Osteocyte (in vitro differentiated cells): Measurements from ENCODE around the gene TF. TPM values are rescaled to one million over a fixed set of nuclear protein-coding genes. Genes with fewer than 3 reads are reported as not detected.

ENCODE experiments used
- DNase-seq: peaks from one replicate; pipeline ENCODE4 v3.0.0; 2021; ENCODE audit warnings: mixed read lengths; ENCODE audit not compliant: unreplicated experiment; ENCODE audit errors: extremely low spot score
- H3K27ac Mint-ChIP-seq: one replicate; pipeline ENCODE4 v1.8.0; 2021; ENCODE audit warnings: mild to moderate bottlenecking, mixed read lengths; ENCODE audit not compliant: unreplicated experiment
- H3K27me3 Mint-ChIP-seq: one replicate; pipeline ENCODE4 v1.8.0; 2021; ENCODE audit warnings: mixed read lengths; ENCODE audit not compliant: unreplicated experiment
- H3K36me3 Mint-ChIP-seq: one replicate; pipeline ENCODE4 v1.8.0; 2021; ENCODE audit warnings: mixed read lengths; ENCODE audit not compliant: unreplicated experiment
- H3K4me1 Mint-ChIP-seq: one replicate; pipeline ENCODE4 v1.8.0; 2021; ENCODE audit warnings: mixed read lengths; ENCODE audit not compliant: unreplicated experiment
- H3K4me3 Mint-ChIP-seq: one replicate; pipeline ENCODE4 v1.8.0; 2021; ENCODE audit warnings: mild to moderate bottlenecking, moderate library complexity, mixed read lengths; ENCODE audit not compliant: unreplicated experiment
- H3K9me3 Mint-ChIP-seq: one replicate; pipeline ENCODE4 v1.8.0; 2021; ENCODE audit warnings: mixed read lengths; ENCODE audit not compliant: unreplicated experiment
- total RNA-seq: library from RNA; stranded (reverse); gene quantifications from 2 replicates; pipeline ENCODE4 v1.2.1, GENCODE V29; 2021
- TF ChIP-seq, protein P1 (sequence below): fragments of 200-600 bp; sonication (generic); IDR thresholded peaks from 2 replicates; pipeline ENCODE4 v1.5.0; 2021; ENCODE audit warnings: antibody characterized with exemption, mild to moderate bottlenecking, moderate library complexity

The TF gene
- total RNA-seq, 1 donor from 2014 or later, result 2.0 TPM

GRCh38 chr3:133746712-133747066 is 496 bp downstream of the TF start:
- Mint-ChIP-seq H3K36me3 (no peaks in the 10 kb centered on the region), H3K27me3 (peaks cover 18% of the 10 kb centered on the region), H3K4me3 (no peak overlapping the region), H3K27ac (no peak overlapping the region), H3K4me1 (peaks cover 16% of the 10 kb centered on the region), H3K9me3 (no peaks in the 10 kb centered on the region)
- TF ChIP-seq, protein P1, sequence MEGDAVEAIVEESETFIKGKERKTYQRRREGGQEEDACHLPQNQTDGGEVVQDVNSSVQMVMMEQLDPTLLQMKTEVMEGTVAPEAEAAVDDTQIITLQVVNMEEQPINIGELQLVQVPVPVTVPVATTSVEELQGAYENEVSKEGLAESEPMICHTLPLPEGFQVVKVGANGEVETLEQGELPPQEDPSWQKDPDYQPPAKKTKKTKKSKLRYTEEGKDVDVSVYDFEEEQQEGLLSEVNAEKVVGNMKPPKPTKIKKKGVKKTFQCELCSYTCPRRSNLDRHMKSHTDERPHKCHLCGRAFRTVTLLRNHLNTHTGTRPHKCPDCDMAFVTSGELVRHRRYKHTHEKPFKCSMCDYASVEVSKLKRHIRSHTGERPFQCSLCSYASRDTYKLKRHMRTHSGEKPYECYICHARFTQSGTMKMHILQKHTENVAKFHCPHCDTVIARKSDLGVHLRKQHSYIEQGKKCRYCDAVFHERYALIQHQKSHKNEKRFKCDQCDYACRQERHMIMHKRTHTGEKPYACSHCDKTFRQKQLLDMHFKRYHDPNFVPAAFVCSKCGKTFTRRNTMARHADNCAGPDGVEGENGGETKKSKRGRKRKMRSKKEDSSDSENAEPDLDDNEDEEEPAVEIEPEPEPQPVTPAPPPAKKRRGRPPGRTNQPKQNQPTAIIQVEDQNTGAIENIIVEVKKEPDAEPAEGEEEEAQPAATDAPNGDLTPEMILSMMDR, result no peak
- no peak for DNase-seq

GRCh38 chr3:133747373-133747772 is 1.2 kb downstream of the TF start:
- Mint-ChIP-seq H3K27ac (no peak overlapping the region), H3K36me3 (no peaks in the 10 kb centered on the region), H3K4me1 (peaks cover 11% of the 10 kb centered on the region), H3K9me3 (no peaks in the 10 kb centered on the region), H3K27me3 (peaks cover 12% of the 10 kb centered on the region), H3K4me3 (no peak overlapping the region)
- DNase-seq, result no peak
- TF ChIP-seq, protein P1, result no peak

GRCh38 chr3:133747907-133748639 is 1.9 kb downstream of the TF start:
- H3K9me3 Mint-ChIP-seq, result no peaks in the 10 kb centered on the region
- peaks cover 16% of the 10 kb centered on the region for H3K27me3 Mint-ChIP-seq
- no peaks in the 10 kb centered on the region for H3K36me3 Mint-ChIP-seq
- no peak for DNase-seq
- no peak overlapping the region for H3K27ac Mint-ChIP-seq
- TF ChIP-seq, protein P1, result no peak
- H3K4me3 Mint-ChIP-seq, result no peak overlapping the region
- peaks cover 4% of the 10 kb centered on the region for H3K4me1 Mint-ChIP-seq

DNA sequence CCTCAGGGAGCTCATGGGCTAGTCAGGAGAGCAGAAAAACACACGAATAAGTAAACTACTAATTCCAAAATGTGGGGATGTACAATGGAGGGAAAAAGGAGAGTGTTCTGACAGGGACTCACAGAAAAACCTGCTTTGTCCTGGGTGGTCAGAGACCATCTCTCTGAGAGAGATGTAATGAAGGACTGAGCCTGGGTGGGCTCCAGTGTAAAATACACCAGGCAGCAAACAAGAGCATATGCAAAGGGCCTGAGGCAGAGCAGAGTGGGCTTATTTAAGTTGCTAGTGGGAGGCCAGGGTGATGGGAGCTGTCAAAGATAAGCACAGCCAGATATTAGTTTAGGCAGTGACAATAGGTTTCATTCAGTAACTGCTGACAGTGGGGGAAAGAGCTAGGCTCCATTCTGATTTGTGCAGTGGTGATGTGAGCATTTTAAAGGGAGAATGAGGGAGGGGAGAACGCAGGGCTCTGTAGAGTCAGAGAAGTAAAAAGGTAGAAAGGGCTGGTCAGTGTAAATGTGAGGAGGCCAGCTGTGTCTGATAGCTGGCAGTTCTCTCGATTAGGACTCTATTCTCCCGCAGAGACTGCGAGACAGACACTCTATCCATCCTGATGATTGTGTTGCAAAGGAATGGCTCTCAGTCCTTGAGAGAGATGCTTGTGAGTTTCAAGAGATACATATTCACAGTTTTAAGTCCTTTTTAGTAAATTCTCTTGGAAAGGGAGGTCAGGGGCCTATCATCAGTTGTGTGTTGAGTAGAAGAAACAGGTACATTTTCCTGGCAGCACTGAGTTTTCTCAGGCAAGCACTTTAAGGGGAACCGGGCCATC is 3.5 kb downstream of the TF start:
- no peaks in the 10 kb centered on the region for H3K36me3 Mint-ChIP-seq
- no peaks in the 10 kb centered on the region for H3K9me3 Mint-ChIP-seq
- DNase-seq, result no peak
- H3K27me3 Mint-ChIP-seq, result peaks cover 16% of the 10 kb centered on the region
- H3K4me1 Mint-ChIP-seq, result no peaks in the 10 kb centered on the region
- no peak overlapping the region for H3K4me3 Mint-ChIP-seq
- H3K27ac Mint-ChIP-seq, result no peak overlapping the region
- TF ChIP-seq, protein P1, result no peak

GRCh38 chr3:133750259-133750656 is 4.1 kb downstream of the TF start:
- Mint-ChIP-seq H3K4me1 (no peaks in the 10 kb centered on the region), H3K9me3 (no peaks in the 10 kb centered on the region), H3K27me3 (peaks cover 16% of the 10 kb centered on the region), H3K27ac (no peak overlapping the region), H3K4me3 (no peak overlapping the region), H3K36me3 (no peaks in the 10 kb centered on the region)
- TF ChIP-seq, protein P1, result no peak
- DNase-seq, result no peak
